GM21786 (cell line): ENCODE results near the gene MAP3K20.
"Not testable (repeated sequence)": the region's sequence is repeated elsewhere in the genome, so short reads cannot be mapped to it uniquely, and the experiment has no call there.

Experiments
- ATAC-seq: cut with Tn5 transposase; IDR thresholded peaks from one replicate; pipeline ENCODE4 v1.9.1; 2021; ENCODE audit not compliant: unreplicated experiment

Gene MAP3K20

DNA sequence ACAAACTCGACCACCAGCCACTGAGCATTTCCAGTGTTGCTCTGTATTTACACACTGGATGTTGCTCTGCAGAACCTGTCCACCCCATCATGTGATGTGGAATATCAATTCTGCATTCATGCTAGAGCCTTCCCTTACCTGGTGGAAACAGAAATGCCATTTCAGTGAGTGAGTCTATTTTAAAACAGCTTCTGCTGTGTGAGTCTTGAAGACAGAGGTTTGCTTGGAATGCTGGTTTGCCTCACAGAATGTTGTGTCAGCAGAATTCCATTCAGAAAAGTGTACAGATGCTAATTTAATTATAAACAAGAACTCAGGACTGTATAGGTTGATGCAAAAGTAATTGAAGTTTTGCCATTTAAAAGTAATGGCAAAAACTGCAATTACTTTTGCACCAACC lies 118.3 kb downstream of the MAP3K20 start:
- ATAC-seq = no peak

DNA sequence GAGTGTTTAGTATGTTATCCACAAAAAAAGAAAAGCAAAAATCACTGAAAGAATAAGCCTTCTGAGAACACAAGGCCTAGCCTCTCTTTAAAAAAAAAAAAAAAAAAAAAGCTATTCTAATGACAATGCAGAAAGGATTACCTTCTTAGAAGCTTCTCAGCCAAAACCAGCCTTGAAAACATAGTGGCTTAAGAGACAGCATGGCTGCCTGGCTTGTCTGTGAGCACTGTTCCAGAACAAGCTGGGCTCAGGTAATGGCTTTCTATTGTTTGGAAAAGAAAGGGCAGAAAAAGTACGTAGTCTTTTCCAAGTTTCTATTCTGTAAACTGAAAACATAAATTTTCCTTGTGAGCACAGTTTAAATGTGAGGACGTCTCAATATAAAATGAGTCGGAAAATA lies 119.5 kb downstream of the MAP3K20 start:
- no peak for ATAC-seq

DNA sequence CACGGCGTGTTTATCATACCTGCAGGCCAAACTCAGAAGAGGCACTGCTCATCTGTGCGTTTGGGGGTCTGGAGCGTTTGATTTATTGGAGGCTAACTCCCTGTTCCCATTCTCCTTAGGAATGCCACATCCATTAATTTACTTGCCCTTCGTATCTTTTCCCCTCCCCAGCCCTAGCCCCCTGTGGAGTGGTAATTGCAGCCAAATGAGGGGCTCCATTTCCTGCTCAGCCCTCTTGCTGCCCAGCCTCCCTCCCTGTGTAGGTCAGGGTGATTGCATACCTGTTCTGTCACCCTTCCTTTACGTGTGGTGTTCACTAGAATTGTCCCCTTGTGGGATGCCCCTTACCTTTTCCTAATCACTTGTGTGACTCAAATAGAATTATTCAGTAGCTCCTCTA lies 120.4 kb downstream of the MAP3K20 start:
- no peak for ATAC-seq

DNA sequence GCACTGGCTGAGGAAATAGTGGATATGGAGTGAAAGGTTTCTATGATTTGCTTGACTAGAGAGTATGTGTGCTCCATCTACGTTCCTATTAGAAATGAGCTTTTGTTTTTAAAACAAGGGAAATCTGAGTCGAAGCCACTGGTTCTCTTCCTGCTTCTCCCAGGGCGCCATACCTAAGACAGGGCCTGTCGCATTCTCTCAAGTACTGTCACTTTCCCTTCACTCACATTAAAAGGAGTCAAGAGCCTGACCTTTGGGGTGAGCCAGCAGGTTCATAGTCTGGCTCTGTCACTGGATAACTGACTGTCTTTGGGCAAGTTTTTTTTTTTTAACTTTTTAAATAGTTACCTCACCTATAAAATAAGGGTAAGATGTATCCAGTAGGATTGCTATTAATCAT lies 121.0 kb downstream of the MAP3K20 start:
- no peak for ATAC-seq

DNA sequence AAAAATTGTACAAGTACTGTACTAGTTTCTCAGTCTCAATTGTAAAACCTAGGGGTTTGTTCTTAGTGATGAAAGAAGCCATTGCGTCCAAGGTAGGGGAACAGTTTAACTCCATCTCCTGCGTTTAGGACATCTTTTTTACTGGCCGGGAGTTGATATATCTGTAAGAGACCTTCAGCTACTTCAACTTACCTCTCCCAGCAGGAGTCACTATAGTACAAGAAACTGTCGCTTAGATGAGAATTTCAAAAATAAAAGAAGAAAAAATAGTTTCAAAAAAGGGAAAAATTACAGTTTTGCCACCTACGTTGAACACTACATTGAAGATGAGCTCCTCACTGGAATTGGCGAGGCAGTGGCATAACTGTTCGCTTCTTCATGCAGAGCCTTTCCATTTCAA lies 122.7 kb downstream of the MAP3K20 start:
- ATAC-seq = no peak

DNA sequence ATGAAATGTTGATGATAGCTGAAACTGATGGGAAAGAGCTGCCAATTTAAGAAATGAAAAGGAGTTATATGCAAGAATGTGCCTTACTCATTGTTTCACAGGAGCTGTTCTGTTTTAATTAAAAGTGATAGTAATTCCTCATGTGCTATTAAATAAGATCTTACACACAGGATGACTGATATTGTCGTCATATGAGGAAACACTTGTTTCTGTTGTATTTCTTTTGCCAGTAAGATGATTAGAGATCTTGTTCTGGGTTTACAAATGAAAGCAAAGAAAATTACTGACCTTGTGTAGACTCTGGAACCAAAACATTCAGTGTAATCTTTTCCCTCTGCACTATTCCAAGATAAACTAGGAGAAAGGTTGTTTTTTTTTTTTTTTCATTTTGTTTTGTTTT lies 123.6 kb downstream of the MAP3K20 start:
- no peak for ATAC-seq

DNA sequence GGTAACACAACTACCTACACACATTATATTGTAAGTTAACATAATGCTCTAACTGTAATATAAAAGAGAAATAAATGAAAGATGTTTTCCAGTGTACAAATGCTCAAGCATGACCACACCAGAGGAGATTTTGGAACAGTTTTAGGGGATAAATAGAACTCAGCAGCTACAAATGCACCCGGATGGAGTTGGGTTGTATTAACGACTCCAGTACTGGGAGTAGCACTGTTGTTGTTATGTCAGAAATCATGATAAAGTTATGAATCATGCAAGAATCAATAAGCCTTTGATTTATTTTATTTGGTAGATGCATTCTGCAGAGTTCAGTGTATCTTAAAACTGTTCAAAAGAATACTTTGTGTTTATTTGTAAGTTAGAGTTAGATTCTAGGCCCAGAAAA lies 126.9 kb downstream of the MAP3K20 start:
- no peak for ATAC-seq

DNA sequence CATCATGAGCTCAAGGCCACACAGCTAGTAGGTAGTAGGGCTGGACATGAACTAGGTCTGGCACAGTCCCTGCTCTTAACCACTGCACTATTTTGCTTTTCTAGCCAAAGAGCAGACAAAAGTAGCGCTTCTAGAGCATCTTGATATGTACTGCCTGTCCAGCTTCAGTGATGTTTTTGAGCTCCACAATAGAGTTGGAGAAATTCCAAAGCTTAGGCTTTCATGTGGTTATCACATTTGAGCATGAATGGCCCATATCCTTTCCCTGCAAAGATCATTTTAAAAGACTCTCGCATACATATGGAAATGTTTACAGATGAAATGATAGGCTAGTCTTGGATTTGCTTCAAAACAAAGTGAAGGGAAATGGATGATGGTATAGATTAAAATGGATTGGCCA lies 128.7 kb downstream of the MAP3K20 start:
- ATAC-seq = no peak

DNA sequence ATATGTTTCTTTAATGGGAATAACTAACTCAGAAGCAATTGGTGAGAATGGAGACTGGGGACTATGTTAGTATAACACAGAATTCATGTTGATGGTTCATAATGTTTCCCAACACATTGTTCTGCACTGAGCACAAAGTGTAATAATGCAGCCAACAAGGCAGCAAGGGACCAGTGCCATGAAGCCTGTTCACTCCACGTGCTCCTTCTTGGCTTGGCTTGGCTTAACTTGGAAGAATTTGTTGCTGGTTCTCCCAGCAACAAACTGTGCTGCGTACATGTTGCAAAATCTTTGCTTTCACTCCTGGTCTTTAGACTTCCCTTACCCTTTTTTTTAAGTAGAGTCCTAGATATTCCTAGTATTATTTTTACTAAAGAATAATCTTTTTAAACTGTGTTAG lies 129.7 kb downstream of the MAP3K20 start:
- ATAC-seq = no peak

DNA sequence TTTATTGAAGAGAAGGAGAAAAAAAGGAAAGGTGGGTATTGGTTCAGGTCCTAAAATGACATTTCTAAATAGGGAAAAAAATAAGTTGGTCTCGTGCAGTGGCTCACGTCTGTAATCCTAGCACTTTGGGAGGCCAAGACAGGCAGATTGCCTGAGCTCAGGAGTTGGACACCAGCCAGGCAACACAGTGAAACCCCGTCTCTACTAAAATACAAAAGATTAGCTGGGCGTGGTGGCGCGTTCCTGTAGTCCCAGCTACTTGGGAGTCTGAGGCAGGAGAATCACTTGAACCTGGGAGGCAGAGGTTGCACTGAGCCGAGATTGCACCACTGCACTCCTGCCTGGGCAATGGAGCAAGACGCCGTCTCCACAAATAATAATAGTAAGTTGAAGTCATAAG lies 131.5 kb downstream of the MAP3K20 start:
- not testable (repeated sequence) for ATAC-seq

DNA sequence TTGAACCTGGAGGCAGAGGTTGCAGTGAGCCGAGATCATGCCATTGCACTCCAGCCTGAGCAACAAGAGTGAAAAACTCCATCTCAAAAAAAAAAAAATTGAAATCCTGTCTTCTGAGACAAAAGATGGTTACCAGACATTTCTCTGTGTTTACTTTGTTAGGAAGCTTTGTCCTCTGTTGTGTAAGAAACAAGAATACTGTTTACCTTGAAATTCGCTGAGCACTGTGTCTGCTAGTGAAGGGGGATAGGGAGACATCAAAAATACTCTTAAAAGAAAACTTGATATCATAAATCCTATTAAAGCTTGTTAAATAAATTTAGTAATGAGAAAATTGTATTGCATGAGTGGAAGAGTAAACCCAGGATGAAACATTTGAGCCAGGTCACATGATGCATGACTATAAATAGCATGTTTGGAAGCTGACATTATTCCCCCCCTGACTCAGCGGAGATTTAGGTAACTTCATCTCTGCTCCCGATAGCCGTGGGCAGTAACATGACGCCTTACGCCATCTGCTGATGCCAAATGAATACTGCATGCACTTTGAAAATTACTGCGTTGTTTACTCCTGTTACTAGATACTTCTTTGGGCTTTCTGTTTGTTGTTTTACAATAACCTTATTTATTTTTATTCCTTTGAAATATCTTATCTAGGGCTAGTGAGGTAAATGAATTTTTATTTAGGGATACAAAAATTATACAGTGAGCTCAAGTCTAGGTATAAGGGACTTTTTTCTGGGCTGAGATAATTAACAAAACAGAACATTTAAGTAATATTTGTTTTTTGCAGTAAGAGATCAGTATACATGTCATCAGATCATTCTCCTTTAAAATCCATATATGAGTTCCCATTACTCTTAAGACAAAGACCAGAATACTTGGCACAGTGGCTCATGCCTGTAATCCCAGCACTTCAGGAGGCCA lies 134.9 kb downstream of the MAP3K20 start:
- ATAC-seq = peak; percentile 85

DNA sequence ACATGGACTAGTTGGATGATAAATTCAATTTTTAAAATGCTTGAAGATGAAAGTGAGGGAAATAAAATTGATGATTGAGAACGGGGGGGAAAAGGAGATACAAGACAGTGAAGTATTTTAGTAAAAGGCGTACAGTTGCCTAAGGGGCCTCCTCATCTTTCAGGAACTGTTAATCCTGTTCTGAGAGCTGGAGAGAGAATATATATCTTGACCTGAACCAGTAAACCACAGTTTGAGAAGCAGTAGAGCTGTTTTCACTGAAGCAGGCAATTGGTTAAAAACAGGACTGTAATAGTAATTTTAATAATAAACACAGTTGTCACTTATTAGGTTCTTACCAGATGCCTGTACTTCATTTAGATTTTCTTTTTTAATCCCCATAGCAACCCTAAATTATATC lies 137.5 kb downstream of the MAP3K20 start:
- ATAC-seq = no peak

DNA sequence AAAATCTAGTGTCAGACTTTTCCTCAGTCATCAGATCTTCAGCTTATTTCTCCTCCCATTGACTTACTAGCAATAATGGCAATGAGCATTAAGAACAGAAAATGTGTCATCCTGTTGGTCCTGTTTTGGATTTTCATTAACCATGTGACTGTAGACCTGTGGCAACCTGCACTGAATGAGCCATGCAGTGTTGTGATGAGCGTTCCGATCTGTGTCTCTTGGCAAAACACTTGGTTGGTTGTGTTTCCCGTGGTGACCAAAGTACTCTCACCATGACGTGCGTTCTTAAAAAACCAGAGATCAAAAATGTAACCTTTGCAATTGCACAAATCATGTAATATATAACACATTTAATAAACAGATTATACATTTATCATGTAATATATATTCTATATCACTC lies 138.6 kb downstream of the MAP3K20 start:
- no peak for ATAC-seq

DNA sequence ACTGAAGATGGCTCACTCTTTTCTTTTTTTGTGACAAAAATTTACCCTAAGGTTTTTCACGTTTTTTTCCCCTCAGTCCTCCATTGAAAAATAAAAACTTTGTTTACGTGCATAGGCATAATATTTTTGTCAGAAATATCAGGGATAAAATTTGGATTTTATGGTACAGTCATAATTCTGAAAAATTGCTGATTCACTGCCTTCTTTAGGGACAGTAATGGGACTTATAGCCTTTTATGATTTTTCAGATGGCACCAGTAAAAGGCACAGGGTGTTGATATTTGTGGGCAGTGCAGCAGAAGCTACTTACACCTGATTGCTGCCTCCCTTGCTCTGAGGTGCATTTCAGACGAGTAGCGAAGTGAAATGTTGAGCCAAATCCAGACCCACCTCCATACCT lies 139.7 kb downstream of the MAP3K20 start:
- no peak for ATAC-seq

DNA sequence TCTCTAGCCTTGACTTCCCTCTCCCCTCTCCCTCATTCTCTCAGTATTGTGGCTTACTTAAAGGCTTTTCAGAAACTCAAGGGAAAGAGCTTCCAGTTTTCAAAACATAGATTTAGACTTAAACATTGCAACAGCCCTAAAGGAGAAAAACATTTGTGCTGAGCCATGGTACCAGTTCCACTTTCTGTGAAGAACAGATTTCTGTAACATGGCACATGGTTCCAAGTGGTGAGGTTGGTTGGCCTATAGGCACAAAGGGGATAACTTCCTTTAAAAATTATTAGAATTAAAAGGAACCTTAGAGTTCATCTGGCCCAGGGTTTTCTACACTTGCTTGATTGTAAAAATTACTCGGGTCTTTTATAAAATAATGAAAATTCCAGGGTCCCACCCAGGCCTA lies 140.4 kb downstream of the MAP3K20 start:
- no peak for ATAC-seq

DNA sequence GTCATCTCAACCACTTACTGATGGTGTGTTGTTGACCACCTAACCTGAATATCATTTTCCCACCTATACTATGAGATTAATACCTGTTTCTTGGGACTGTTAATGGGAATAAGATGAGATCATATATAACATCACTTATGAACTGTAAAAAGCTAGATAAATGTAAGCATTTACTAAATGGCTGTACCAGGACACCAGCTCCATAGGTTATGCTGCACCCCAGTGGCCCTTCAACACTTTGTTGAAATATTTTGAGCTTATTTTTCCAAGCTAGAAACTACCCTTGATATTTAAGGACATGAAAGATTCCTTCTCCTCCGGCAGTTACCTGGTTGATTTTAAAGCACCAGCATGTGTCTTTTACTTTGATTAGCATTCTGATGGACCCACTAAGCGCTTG lies 141.0 kb downstream of the MAP3K20 start:
- ATAC-seq = no peak

DNA sequence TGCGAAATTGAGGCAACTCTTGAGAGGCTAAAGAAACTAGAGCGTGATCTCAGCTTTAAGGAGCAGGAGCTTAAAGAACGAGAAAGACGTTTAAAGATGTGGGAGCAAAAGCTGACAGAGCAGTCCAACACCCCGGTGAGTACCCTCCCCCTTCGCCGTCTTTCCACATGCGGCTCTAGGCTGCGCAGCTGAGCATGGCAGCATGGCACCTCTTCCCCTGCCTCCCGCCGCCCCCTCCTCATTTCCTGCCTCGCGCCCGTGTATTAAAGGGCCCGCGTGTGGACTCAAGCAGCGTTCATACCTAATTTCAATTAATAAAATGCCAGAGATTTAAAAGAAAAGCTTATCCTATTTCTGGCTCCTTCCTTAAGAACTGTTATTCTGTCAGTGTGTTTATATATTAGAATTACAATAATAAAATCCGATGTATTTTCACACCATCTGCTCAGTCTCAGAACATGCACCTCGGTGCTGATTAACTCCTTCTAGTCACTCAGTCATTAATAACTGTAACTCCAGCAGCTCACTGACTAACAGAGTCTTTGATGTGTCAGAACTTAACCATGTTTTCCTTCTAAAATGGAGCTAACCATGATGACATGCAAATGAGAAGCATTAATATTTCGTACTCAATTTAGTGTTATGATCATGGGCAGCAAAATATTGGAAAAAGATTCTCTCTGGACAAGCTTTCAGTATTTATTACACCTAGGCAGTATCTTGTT lies 141.6 kb downstream of the MAP3K20 start:
- no peak for ATAC-seq

DNA sequence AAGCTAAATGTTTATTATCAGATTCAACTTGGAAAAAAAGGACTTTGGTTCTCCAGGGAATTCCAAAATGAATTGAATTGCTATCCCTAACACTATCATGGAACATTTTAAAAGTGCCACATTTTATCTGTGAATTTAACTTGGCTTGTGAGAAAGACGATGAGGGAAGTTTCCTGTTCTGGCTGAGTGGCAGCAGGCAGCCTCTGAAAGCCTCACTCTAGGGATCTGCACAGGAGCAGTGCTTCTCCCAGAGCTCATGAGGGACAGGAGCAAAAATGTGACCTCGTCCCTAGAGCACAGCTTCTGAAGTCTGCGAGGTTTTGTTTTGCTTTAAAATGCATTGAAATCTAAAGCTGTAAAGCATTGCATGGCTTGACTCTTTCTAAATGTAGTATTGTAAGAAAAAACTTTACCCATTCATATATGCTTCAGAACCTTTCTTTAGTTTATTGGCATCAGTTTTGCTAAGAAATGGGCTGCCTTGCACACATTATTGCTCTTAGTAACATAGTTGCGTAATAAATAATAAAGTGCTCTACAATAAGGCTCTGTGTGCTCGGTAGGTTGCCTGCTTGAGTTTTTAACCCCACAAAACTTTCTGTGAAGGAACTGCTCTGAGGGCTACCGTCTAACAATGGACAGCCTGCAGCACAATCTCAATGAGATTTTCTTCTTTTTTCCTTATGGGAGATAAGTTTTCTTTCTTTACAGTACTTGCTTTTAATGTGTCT lies 142.8 kb downstream of the MAP3K20 start:
- ATAC-seq = no peak

DNA sequence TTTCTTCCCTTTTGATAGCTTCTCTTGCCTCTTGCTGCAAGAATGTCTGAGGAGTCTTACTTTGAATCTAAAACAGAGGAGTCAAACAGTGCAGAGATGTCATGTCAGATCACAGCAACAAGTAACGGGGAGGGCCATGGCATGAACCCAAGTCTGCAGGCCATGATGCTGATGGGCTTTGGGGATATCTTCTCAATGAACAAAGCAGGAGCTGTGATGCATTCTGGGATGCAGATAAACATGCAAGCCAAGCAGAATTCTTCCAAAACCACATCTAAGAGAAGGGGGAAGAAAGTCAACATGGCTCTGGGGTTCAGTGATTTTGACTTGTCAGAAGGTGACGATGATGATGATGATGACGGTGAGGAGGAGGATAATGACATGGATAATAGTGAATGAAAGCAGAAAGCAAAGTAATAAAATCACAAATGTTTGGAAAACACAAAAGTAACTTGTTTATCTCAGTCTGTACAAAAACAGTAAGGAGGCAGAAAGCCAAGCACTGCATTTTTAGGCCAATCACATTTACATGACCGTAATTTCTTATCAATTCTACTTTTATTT lies 145.6 kb downstream of the MAP3K20 start:
- no peak for ATAC-seq

DNA sequence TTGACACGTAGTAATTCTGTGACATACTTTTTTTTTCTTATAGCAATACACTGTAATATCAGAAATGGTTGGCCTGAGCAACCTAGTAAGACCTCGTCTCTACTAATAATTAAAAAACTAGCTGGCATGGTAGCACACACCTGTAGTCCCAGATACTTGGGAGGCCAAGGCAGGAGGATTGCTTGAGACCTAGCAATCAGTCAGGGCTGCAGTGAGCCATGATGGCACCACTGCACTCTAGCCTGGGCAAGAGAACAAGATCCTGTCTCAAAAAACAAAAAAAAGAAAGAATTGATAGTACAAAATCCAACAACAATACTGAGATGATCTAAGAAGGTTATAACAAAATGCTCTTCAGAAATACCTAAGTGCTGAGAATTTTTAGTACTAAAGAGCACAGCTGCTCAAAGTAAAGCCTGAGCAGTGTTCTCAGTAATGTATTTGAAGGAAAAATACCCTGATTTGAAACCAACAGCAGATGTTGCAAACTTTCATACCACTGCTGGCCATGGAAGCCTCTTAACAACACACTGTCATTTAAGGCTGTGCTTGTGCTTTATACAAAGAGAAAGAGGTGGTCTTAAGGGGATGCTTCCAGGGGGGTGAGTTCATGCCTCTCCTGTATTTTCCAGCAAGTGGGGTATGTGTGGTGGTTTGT lies 146.4 kb downstream of the MAP3K20 start:
- peak; percentile 86 for ATAC-seq

DNA sequence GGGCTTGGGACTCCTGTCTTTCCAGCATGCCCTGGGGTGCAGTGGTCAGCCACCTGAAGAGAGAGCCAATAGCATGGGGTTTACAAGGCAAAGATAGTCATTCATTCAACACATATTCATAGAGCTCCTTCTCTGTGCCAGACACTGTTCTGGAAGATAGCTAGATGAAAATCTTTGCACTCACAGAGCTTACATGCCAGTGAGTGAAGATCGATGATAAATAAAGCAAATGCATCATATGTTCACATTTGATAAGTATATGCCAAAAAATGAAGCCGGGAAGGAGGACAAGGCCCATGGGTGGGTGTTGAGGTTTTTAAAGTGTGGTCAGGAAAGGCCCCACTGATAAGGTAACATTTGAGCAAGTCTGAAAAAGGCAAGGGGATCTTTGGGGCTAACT lies 148.2 kb downstream of the MAP3K20 start:
- no peak for ATAC-seq
